Small intestine (tissue), 7 donors: ENCODE results near the gene EXOSC2. TPM values are rescaled to one million over a fixed set of nuclear protein-coding genes. Genes with fewer than 3 reads are reported as not detected.

Source experiments
- DNase-seq, 2 donors: peaks; one replicate each; pipeline versions ENCODE4 v3.0.0 to v3.0.0-alpha.2; 2013
- FAIRE-seq: peaks from 2 replicates; lab custom pipeline; 2012; peaks lifted over from hg19 to GRCh38; lab: Jason Lieb, UNC
- H3K27ac ChIP-seq, 3 donors: one replicate each; pipeline ENCODE4 v1.5.1; 2013; ENCODE audit warnings: low read length in 2 of 3, mild to moderate bottlenecking in 2 of 3, control low read depth in 1 of 3, inconsistent platforms in 1 of 3, low read depth in 1 of 3, moderate library complexity in 1 of 3
- H3K27me3 ChIP-seq, 3 donors: one replicate each; pipeline ENCODE4 v1.6.1; 2013; ENCODE audit warnings: low read length in 3 of 3, inconsistent platforms in 1 of 3; ENCODE audit not compliant: control insufficient read depth in 3 of 3, insufficient read depth in 3 of 3
- H3K36me3 ChIP-seq, 3 donors: one replicate each; pipeline ENCODE4 v1.6.1; 2013; ENCODE audit warnings: low read length in 3 of 3, inconsistent platforms in 1 of 3, low read depth in 1 of 3, mild to moderate bottlenecking in 1 of 3, moderate library complexity in 1 of 3; ENCODE audit not compliant: control insufficient read depth in 3 of 3, insufficient read depth in 2 of 3
- H3K4me1 ChIP-seq, 3 donors: one replicate each; pipeline ENCODE4 v1.6.1; 2013; ENCODE audit warnings: low read length in 2 of 3, inconsistent platforms in 1 of 3, low read depth in 1 of 3, mild to moderate bottlenecking in 1 of 3, moderate library complexity in 1 of 3; ENCODE audit not compliant: control insufficient read depth in 3 of 3, insufficient read depth in 2 of 3
- H3K4me3 ChIP-seq, 3 donors: one replicate each; pipeline ENCODE4 v1.5.1; 2013; ENCODE audit warnings: low read length in 3 of 3, control low read depth in 1 of 3, inconsistent platforms in 1 of 3, low read depth in 1 of 3, mild to moderate bottlenecking in 1 of 3, moderate library complexity in 1 of 3
- H3K9me3 ChIP-seq, 2 donors: one replicate each; pipeline ENCODE4 v1.6.1; 2013; ENCODE audit warnings: low read depth in 1 of 2, low read length in 1 of 2; ENCODE audit not compliant: control insufficient read depth in 2 of 2, insufficient read depth in 1 of 2
- WGBS, 3 donors: extraction: QIAGEN DNeasy Blood & Tissue Kit; methylation state at CpG; one replicate each; pipeline ENCODE4 v1.1.7; 2013; 5-methylcytosine and 5-hydroxymethylcytosine counted together
- polyA plus RNA-seq, 4 donors: library from polyadenylated mRNA; stranded (reverse) in 3 of 4; unstranded in 1 of 4; fragments of 200-250 nt in 3 of 4; fragments of 120-200 nt in 1 of 4; gene quantifications; one replicate each; pipeline versions ENCODE4 v1.2.1 to v1.2.3, GENCODE V29; 2013
- donor health status: healthy with polysubstance abuse.
- donor health status: control.
- donor health status: control.
- donor health status: Bipolar disorder and iron deficiency.
- donor health status: healthy.

Gene EXOSC2
- polyA plus RNA-seq, 4 donors: 6.0 to 31.5 (median 14.9) TPM

- peaks cover 4 to 26% (median 5%) of the 10 kb centered on the region in 3 donors for H3K36me3 ChIP-seq
- no peak for FAIRE-seq
- H3K27me3 ChIP-seq: no peaks in the 10 kb centered on the region
- peaks cover 0 to 11% (median 3%) of the 10 kb centered on the region in 3 donors for H3K4me1 ChIP-seq
- WGBS, 3 donors: 0 to 1% (median 0%) methylated on average over 8 of the region's 8 CpGs
- no peak for DNase-seq
- peak overlapping the region in 2 of 3 donors; percentile 14 to 35 for H3K27ac ChIP-seq
- peak overlapping the region; percentile 62 to 87 (median 76) for H3K4me3 ChIP-seq
- no peaks in the 10 kb centered on the region for H3K9me3 ChIP-seq
These were observed 625 bp downstream of the EXOSC2 start for GRCh38 chr9:130694205-130694604.

GRCh38 chr9:130696139-130696650 lies 2.6 kb downstream of the EXOSC2 start:
- H3K27me3 ChIP-seq: no peaks in the 10 kb centered on the region
- peaks cover 0 to 8% (median 3%) of the 10 kb centered on the region in 3 donors for H3K4me1 ChIP-seq
- H3K27ac ChIP-seq: no peak overlapping the region
- WGBS, 3 donors: 91 to 97% (median 92%) methylated on average over 4 of the region's 4 CpGs
- peaks cover 4 to 44% (median 11%) of the 10 kb centered on the region in 3 donors for H3K36me3 ChIP-seq
- DNase-seq: no peak
- FAIRE-seq: no peak
- H3K4me3 ChIP-seq: no peak overlapping the region
- no peaks in the 10 kb centered on the region for H3K9me3 ChIP-seq

GRCh38 chr9:130696996-130697395 lies 3.4 kb downstream of the EXOSC2 start:
- no peak overlapping the region for H3K27ac ChIP-seq
- 82 to 94% (median 87%) methylated on average over 8 of the region's 8 CpGs for WGBS, 3 donors
- no peak overlapping the region for H3K4me3 ChIP-seq
- no peak for DNase-seq
- H3K36me3 ChIP-seq: peaks cover 4 to 50% (median 13%) of the 10 kb centered on the region in 3 donors
- no peak for FAIRE-seq
- peaks cover 0 to 8% (median 3%) of the 10 kb centered on the region in 3 donors for H3K4me1 ChIP-seq
- no peaks in the 10 kb centered on the region for H3K9me3 ChIP-seq
- H3K27me3 ChIP-seq: no peaks in the 10 kb centered on the region

DNA sequence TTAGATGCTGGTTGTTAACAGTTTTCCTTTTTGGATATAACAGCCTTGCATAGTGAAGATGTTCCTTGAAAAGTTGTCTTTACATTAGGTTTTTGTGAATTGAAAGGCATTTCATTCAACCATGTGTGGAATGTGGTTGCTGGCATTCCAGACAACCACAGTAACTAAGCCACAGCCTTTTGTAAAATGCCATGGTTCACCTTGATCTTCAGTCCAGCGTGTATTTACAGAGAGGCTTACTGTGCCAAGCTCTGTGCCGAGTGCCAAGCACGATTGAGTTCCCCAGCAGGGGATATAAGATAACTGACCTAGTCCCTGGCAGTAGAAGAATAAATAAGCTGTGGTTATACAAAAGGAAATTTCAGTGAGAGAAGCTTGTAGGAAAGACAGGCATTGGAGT lies 4.9 kb downstream of the EXOSC2 start:
- Histone ChIP-seq H3K36me3 (peaks cover 8 to 59% (median 21%) of the 10 kb centered on the region in 3 donors), H3K9me3 (no peaks in the 10 kb centered on the region)

GRCh38 chr9:130699047-130699446 lies 5.5 kb downstream of the EXOSC2 start:
- no peak for FAIRE-seq
- DNase-seq: no peak
- no peak overlapping the region for H3K27ac ChIP-seq
- H3K9me3 ChIP-seq: no peaks in the 10 kb centered on the region
- H3K4me3 ChIP-seq: no peak overlapping the region
- 87 to 91% (median 87%) methylated on average over 2 of the region's 2 CpGs for WGBS, 3 donors
- H3K4me1 ChIP-seq: peaks cover 0 to 7% (median 0%) of the 10 kb centered on the region in 3 donors
- no peaks in the 10 kb centered on the region for H3K27me3 ChIP-seq
- H3K36me3 ChIP-seq: peaks cover 8 to 64% (median 24%) of the 10 kb centered on the region in 3 donors

More for the DNA sequence above, 4.9 kb downstream of the EXOSC2 start:
- Histone ChIP-seq H3K27ac (no peak overlapping the region), H3K4me3 (no peak overlapping the region), H3K4me1 (peaks cover 0 to 8% (median 0%) of the 10 kb centered on the region in 3 donors), H3K27me3 (no peaks in the 10 kb centered on the region)
- 62 to 87% (median 84%) methylated on average over 3 of the region's 3 CpGs for WGBS, 3 donors
- DNase-seq (no peak), FAIRE-seq (no peak)

GRCh38 chr9:130701059-130702022 lies 7.8 kb downstream of the EXOSC2 start:
- Histone ChIP-seq H3K27ac (no peak overlapping the region), H3K36me3 (peaks cover 8 to 66% (median 24%) of the 10 kb centered on the region in 3 donors), H3K9me3 (no peaks in the 10 kb centered on the region), H3K4me1 (no peaks in the 10 kb centered on the region), H3K4me3 (no peak overlapping the region), H3K27me3 (no peaks in the 10 kb centered on the region)
- FAIRE-seq (no peak), DNase-seq (peak; percentile 71 to 84)
- 51 to 57% (median 52%) methylated on average over 13 of the region's 13 CpGs for WGBS, 3 donors

DNA sequence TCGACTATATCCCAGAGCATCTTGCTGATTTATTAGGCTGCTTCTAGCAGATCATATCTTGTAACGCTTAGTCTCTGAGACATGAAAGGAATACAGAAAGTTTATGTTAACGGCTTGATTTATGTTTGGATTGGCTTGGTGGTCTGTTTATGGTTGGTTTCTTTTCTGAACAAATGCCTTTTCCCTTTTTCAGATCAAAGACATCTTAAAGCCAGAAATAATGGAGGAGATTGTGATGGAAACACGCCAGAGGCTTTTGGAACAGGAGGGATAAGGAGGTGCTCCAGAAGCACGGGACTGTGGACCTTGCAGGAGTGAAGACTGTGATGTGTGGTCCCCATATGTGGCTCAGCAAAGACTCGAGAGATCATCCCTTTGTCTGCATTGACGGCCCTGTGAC lies 9.9 kb downstream of the EXOSC2 start:
- DNase-seq: no peak
- H3K4me1 ChIP-seq: no peaks in the 10 kb centered on the region
- 76 to 86% (median 84%) methylated on average over 7 of the region's 7 CpGs for WGBS, 3 donors
- H3K36me3 ChIP-seq: peaks cover 6 to 53% (median 21%) of the 10 kb centered on the region in 3 donors
- H3K27me3 ChIP-seq: no peaks in the 10 kb centered on the region
- H3K9me3 ChIP-seq: no peaks in the 10 kb centered on the region
- FAIRE-seq: no peak
- H3K27ac ChIP-seq: no peak overlapping the region
- no peak overlapping the region for H3K4me3 ChIP-seq

DNA sequence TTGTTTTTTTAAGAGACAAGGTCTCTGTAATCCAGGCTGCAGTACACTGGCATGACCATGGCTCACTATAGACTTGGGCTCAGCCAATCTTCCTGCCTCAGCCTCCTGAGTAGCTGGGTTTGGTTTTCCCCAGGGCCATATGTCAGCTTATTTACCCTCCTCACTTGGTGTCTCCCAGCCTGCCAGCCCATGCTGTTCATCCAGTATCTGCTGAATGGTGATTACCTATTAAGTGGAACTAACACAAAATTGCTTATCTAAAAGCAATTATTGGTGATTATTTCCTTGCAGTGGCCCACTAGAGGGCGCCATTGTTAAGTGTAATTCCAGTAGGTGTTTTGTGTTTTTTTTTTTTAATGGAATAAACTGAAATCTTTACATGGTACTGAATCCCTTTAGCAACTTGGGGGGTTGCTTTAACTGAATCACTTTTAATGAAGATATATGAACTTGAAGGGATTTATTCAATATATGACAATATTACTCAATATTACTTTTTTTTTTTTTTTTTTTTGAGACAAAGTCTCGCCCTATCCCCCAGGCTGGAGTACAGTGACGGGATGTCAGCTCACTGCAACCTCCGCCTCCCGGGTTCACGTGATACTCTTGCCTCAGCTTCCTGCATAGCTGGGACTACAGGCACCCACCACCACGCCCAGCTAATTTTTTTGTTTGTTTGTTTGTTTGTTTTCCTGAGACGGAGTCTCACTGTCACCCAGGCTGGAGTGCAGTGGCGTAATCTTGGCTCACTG lies 13.8 kb downstream of the EXOSC2 start:
- H3K27ac ChIP-seq: no peak overlapping the region
- FAIRE-seq: no peak
- no peaks in the 10 kb centered on the region for H3K27me3 ChIP-seq
- H3K36me3 ChIP-seq: peaks cover 4 to 23% (median 9%) of the 10 kb centered on the region in 3 donors
- H3K4me1 ChIP-seq: no peaks in the 10 kb centered on the region
- H3K9me3 ChIP-seq: no peaks in the 10 kb centered on the region
- H3K4me3 ChIP-seq: no peak overlapping the region
- peak; percentile 72 to 83 for DNase-seq
- 36 to 45% (median 38%) methylated on average over 9 of the region's 9 CpGs for WGBS, 3 donors
